B cell (primary cell): ENCODE data around the gene RNASE3. TPM values are rescaled to one million over a fixed set of nuclear protein-coding genes. Genes with fewer than 3 reads are reported as not detected.

Experiments
- ATAC-seq: fragments of 200-7000 bp; cut with Tn5 transposase; one replicate; pipeline ENCODE4 v1.10.0; 2021; ENCODE audit warnings: low read depth, mild to moderate bottlenecking, moderate number of reproducible peaks, moderate library complexity
- CTCF ChIA-PET: fragments of 350-600 bp; sonication (Branson Sonifier 250); formaldehyde crosslinking; loops from one replicate; lab custom pipeline; 2021; ENCODE audit warnings: antibody characterized with exemption, inconsistent platforms; lab: Charles Lee
- POLR2A ChIA-PET: fragments of 350-600 bp; sonication (Branson Sonifier 250); formaldehyde crosslinking; loops from one replicate; lab custom pipeline; 2021; ENCODE audit warnings: antibody characterized with exemption; lab: Charles Lee
- DNase-seq: peaks from one replicate; pipeline ENCODE4 v3.0.0; 2013
- H2AFZ ChIP-seq: 2 replicates; pipeline ENCODE4 v1.6.1; 2012; ENCODE audit warnings: mild to moderate bottlenecking, low read depth, low read length; ENCODE audit not compliant: insufficient read depth, poor library complexity, severe bottlenecking
- H3K27ac ChIP-seq, 2 donors: 1 replicate in 1 of 2; 2 replicates in 1 of 2; pipeline ENCODE4 v1.5.1; 2012 to 2013; ENCODE audit warnings: low read length in 2 of 2, mild to moderate bottlenecking in 2 of 2, moderate library complexity in 1 of 2
- H3K27me3 ChIP-seq, 4 experiments: fragments of 200-600 bp in 1 of 4; sonication (generic) in 1 of 4; replicated peaks in 1 of 4; 1 replicate in 2 of 4; 2 replicates in 2 of 4; pipeline versions ENCODE4 v1.6.1 to v1.7.0; 2013 to 2016; ENCODE audit warnings: low read length in 3 of 4, mild to moderate bottlenecking in 2 of 4, mixed read lengths in 1 of 4, moderate library complexity in 1 of 4; ENCODE audit not compliant: insufficient read depth in 4 of 4, control insufficient read depth in 3 of 4; ENCODE audit errors: control extremely low read depth in 1 of 4
- H3K36me3 ChIP-seq, 2 experiments: replicated peaks in 1 of 2; 1 replicate in 1 of 2; 2 replicates in 1 of 2; pipeline versions ENCODE4 v1.6.1 to v1.7.1; 2013; ENCODE audit warnings: low read length in 1 of 2; ENCODE audit not compliant: insufficient read depth in 2 of 2, control insufficient read depth in 1 of 2; ENCODE audit errors: control extremely low read depth in 1 of 2, extremely low read depth in 1 of 2
- H3K4me1 ChIP-seq, 2 donors: fragments of 200-600 bp in 1 of 2; sonication (generic) in 1 of 2; 1 replicate in 1 of 2; 2 replicates in 1 of 2; pipeline versions ENCODE4 v1.5.1 to v1.6.1; 2013 to 2017; ENCODE audit warnings: low read length in 2 of 2; ENCODE audit not compliant: control insufficient read depth in 2 of 2, insufficient read depth in 2 of 2
- H3K4me2 ChIP-seq: replicated peaks from 2 replicates; pipeline ENCODE3; 2012; ENCODE audit warnings: mild to moderate bottlenecking, low read depth, low read length; ENCODE audit not compliant: poor library complexity, severe bottlenecking
- H3K4me3 ChIP-seq, 5 experiments: fragments of 200-600 bp in 1 of 5; sonication (generic) in 1 of 5; 1 replicate in 3 of 5; 2 replicates in 2 of 5; pipeline versions ENCODE4 v1.5.1 to v1.7.0; 2011 to 2016; ENCODE audit warnings: low read length in 4 of 5, mild to moderate bottlenecking in 4 of 5, low read depth in 2 of 5, control low read depth in 1 of 5, moderate library complexity in 1 of 5; ENCODE audit not compliant: insufficient read depth in 1 of 5; ENCODE audit errors: control extremely low read depth in 1 of 5, extremely low read depth in 1 of 5
- H3K79me2 ChIP-seq: fragments of 200-600 bp; sonication (generic); one replicate; pipeline ENCODE4 v1.6.0; 2016; ENCODE audit warnings: low read length; ENCODE audit not compliant: control insufficient read depth, insufficient read depth
- H3K9ac ChIP-seq: fragments of 200-600 bp; sonication (generic); 2 replicates; pipeline ENCODE4 v1.6.1; 2017; ENCODE audit warnings: mild to moderate bottlenecking, low read length, moderate library complexity
- H3K9me3 ChIP-seq, 3 donors: one replicate each; pipeline versions ENCODE4 v1.6.1 to v1.7.1; 2013; ENCODE audit warnings: low read length in 2 of 3; ENCODE audit not compliant: control insufficient read depth in 2 of 3, insufficient read depth in 1 of 3; ENCODE audit errors: control extremely low read depth in 1 of 3
- H4K20me1 ChIP-seq: 2 replicates; pipeline ENCODE4 v1.6.0; 2012; ENCODE audit warnings: mild to moderate bottlenecking, low read length; ENCODE audit not compliant: insufficient read depth, control insufficient read depth, poor library complexity, severe bottlenecking
- H3K27ac Mint-ChIP-seq: one replicate; pipeline ENCODE4 v1.8.0; 2021; ENCODE audit warnings: mixed read lengths
- H3K27me3 Mint-ChIP-seq: one replicate; pipeline ENCODE4 v1.8.0; 2021; ENCODE audit warnings: mixed read lengths
- H3K4me1 Mint-ChIP-seq: one replicate; pipeline ENCODE4 v1.8.0; 2021; ENCODE audit warnings: mixed read lengths
- H3K4me3 Mint-ChIP-seq: one replicate; pipeline ENCODE4 v1.8.0; 2021; ENCODE audit warnings: mixed read lengths
- H3K9me3 Mint-ChIP-seq: one replicate; pipeline ENCODE4 v1.8.0; 2022; ENCODE audit warnings: mixed read lengths; ENCODE audit not compliant: insufficient read depth
- CTCF ChIP-seq: fragments of 200-600 bp; IDR thresholded peaks from one replicate; pipeline ENCODE4 v1.8.0; 2022; ENCODE audit warnings: antibody characterized with exemption, mild to moderate bottlenecking
- EZH2 ChIP-seq: IDR thresholded peaks from 2 replicates; pipeline ENCODE4 v1.6.1; 2012; ENCODE audit warnings: borderline replicate concordance, low read depth, mild to moderate bottlenecking, moderate library complexity, low read length; ENCODE audit not compliant: insufficient read depth, poor library complexity, severe bottlenecking
- WGBS: methylation state at CpG from one replicate; pipeline ENCODE4 v1.1.5; 2013; ENCODE audit warnings: missing lambda C conversion rate; ENCODE audit not compliant: insufficient coverage; 5-methylcytosine and 5-hydroxymethylcytosine counted together
- intact Hi-C: fragments of 100-400 bp; cut with micrococcal nuclease; formaldehyde crosslinking; loops from one replicate; pipeline ENCODE4 v1.10.0; 2022
- polyA plus RNA-seq: library from polyadenylated mRNA; depleted of rRNA; stranded (reverse); fragments of >200 nt; gene quantifications from 2 replicates; pipeline ENCODE4 v1.2.3, GENCODE V29; 2012
- total RNA-seq, 2 donors: library from RNA; stranded (reverse); fragments of 120-200 nt in 1 of 2; gene quantifications; 1 replicate in 1 of 2; 2 replicates in 1 of 2; pipeline versions ENCODE4 v1.2.3 to v1.2.4, GENCODE V29; 2013 to 2022

RNASE3 gene
- total and polyA plus RNA-seq, 2 donors (not counting 1 experiment from before 2014, with no cell fraction given): not detected

DNA sequence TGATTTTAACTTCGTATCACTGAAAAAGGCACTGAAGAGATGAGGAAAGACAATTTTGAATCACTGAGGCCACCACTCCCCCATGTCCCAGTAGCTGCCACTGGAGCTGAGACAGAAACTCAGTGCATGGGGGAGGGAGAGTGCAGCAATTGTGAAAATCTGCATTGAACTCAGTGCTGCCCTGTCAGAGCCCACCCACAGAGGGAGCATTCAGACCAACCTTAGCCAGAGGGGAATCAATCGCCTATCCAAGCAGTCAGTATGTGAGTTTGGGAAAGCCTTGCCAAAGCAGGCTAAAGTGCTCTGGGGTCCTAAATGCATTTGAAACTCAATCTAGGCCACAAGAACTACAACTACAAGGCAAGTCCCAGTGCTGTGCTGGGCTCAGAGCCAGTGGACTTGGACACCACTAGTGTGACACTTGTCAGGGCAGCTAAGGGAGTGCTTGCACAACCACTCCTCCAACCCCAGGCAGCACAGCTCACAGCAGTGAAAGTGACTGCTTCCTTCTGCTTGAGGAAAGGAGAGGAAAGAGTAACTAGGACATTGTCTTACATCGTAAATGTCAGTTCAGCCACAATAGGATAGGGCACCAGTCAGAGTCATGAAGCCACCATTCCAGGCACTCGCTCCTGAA lies 13.3 kb downstream of the RNASE3 start:
- ATAC-seq: no peak
- no peaks in the 10 kb centered on the region for H3K9me3 Mint-ChIP-seq
- Histone ChIP-seq H3K27me3 (peaks cover 0 to 3% (median 0%) of the 10 kb centered on the region in 4 experiments), H4K20me1 (no peaks in the 10 kb centered on the region), H3K79me2 (no peaks in the 10 kb centered on the region), H3K4me2 (no peak overlapping the region), H3K4me1 (no peaks in the 10 kb centered on the region), H3K9ac (no peak overlapping the region), H3K4me3 (no peak overlapping the region), H3K27ac (no peak overlapping the region), H2AFZ (no peak overlapping the region), H3K9me3 (no peaks in the 10 kb centered on the region), H3K36me3 (no peaks in the 10 kb centered on the region)
- intact Hi-C loops: no loop called here
- TF ChIP-seq CTCF (no peak), EZH2 (no peak)
- no peaks in the 10 kb centered on the region for H3K4me1 Mint-ChIP-seq
- ChIA-PET POLR2A (no interaction called here), CTCF (interaction anchor here (1.2 kb wide), 1 partner anchor 66 kb away, joined by 3 read pairs; no protein-coding TSS in a partner anchor)
- 100% methylated on average over 2 of the region's 4 CpGs for WGBS
- H3K27me3 Mint-ChIP-seq: peaks cover 44% of the 10 kb centered on the region
- no peak for DNase-seq
- H3K4me3 Mint-ChIP-seq: no peak overlapping the region
- no peak overlapping the region for H3K27ac Mint-ChIP-seq

DNA sequence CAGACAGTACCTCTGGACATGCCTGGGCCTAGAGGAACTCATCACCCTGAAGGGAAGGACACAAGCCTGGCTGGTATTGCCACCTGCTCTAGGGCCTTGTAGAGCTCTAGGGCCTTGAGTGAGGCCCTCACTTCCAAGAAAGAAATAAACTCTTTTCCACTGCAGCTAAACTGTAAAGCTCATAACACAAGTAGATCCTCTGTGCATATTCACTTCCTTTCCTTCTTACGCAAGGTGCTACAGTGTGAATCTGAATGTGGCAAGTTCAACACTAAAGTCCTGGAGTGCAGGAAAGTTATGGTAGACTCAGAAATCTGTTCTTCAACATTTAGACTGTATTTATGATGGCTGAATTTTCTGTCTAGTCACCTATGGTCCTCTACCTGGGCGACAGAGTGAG lies 14.5 kb downstream of the RNASE3 start:
- Mint-ChIP-seq H3K4me3 (no peak overlapping the region), H3K9me3 (no peaks in the 10 kb centered on the region), H3K27me3 (peaks cover 44% of the 10 kb centered on the region), H3K27ac (no peak overlapping the region), H3K4me1 (no peaks in the 10 kb centered on the region)
- ATAC-seq (no peak), DNase-seq (no peak)
- H3K4me2 ChIP-seq: no peak overlapping the region
- no peak overlapping the region for H2AFZ ChIP-seq
- H4K20me1 ChIP-seq: no peaks in the 10 kb centered on the region
- no peak overlapping the region for H3K4me3 ChIP-seq
- ChIA-PET POLR2A (no interaction called here), CTCF (interaction anchor here (1.2 kb wide), 1 partner anchor 65 kb away, joined by 3 read pairs; no protein-coding TSS in a partner anchor)
- intact Hi-C loops: no loop called here
- no peak overlapping the region for H3K27ac ChIP-seq
- peaks cover 0 to 3% (median 0%) of the 10 kb centered on the region in 4 experiments for H3K27me3 ChIP-seq
- H3K36me3 ChIP-seq: no peaks in the 10 kb centered on the region
- WGBS: 100% methylated on average over 1 of the region's 2 CpGs
- no peaks in the 10 kb centered on the region for H3K4me1 ChIP-seq
- H3K9me3 ChIP-seq: no peaks in the 10 kb centered on the region
- H3K79me2 ChIP-seq: no peaks in the 10 kb centered on the region
- TF ChIP-seq EZH2 (no peak), CTCF (no peak)
- no peak overlapping the region for H3K9ac ChIP-seq
